NCI-H2107 (cell line): ENCODE data around the gene IZUMO2.
"Not testable (repeated sequence)": the region's sequence is repeated elsewhere in the genome, so short reads cannot be mapped to it uniquely, and the experiment has no call there.

Experiments used
- DNase-seq: peaks from one replicate; lab custom pipeline; 2025; lab: John Stamatoyannopoulos, UW

Gene IZUMO2

GRCh38 chr19:50184196-50184595, 21.1 kb upstream of the IZUMO2 start:
- DNase-seq = no peak

DNA sequence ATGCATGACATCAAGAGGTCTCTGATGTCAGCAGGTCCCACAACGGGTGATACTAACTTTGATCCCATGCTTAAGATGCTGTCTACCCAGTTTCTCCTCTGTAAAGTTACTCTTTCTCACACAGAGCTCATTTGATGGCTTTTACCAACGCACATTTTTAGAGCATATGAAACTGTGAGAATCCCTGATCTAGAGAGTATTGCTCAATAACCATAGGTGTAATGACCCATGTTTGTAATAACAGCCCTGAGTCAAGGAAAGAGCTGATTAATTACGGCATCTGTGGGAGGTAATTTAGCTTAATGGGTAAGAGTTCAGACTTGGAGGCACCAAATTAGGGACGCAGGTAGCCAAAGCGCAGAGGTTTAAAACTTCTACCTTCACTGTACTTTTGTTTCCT, 18.0 kb upstream of the IZUMO2 start:
- no peak for DNase-seq

- DNase-seq = no peak
Measured at GRCh38 chr19:50178859-50179537, 15.9 kb upstream of the IZUMO2 start.

DNA sequence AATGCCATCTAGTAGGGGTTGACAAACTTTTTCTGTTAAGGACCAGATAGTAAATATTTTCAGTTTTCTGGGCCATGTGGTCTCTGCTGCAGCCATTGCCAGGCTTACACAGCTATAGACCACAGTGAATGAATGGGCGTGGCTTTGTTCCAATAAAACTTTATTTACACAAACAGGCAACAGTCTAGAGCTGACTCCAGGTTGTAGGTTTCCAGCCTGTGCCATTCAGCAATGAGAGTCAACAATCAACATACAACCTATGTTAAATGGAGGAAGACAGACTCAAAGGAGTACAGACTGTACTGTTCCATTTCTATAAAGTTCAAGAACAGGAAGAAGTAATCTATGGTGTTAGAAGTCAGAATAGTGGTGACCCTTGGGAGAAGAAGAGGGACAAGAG, 15.2 kb upstream of the IZUMO2 start:
- DNase-seq = no peak

DNA sequence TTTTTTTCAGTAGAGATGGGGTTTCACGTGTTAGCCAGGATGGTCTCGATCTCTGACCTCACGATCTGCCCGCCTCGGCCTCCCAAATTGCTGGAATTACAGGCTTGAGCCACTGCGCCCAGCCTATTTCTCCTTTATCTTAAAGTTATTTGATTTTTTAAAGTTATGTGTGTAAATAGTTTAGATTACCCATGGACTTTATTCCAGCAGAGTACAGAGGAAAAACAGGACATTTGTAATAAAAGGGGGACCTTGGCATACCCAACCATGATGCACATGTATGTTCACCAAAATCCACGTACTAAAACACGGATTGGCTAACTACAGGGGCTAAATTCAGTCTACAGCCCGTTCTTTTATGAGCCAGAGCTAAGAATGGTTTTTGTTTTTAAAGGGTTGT, 13.7 kb upstream of the IZUMO2 start:
- no peak for DNase-seq

DNA sequence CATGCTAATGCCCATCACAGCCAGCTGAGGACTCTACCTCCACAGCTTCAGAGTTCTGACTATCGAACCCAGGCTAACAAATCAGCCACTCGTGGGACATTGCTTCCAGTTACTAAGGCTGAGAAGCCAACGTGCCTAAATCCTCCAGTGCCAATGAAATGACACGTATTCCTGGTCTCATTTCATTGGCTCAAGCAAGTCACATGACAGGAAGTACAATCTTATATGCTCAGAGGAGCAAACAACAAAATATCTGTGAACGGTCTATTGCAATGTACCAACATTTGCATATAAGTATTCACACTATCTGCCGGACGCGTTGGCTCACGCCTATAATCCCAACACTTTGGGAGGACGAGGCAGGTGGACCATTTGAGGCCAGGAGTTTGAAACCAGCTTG, 12.8 kb upstream of the IZUMO2 start:
- DNase-seq = no peak

GRCh38 chr19:50174100-50174793, 11.2 kb upstream of the IZUMO2 start:
- no peak for DNase-seq

DNA sequence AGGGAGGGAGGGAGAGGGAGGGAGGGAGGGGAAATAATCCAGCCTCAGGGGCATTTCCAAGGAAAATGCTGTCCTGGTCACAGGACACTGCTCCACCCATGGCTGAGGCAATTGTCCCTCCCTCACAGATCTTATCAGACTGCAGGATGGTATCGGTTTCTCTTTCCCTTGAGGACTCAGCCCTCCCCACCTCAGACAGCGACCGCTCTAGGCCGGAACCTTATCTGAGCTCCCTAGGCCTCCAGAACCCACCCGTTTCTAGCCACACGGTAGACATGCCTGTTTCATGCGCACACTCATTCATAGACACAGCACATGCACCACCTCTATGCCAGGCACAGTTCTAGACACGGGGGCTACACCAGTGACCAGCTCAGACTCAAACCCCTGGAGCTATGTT, 10.0 kb upstream of the IZUMO2 start:
- DNase-seq = no peak

DNA sequence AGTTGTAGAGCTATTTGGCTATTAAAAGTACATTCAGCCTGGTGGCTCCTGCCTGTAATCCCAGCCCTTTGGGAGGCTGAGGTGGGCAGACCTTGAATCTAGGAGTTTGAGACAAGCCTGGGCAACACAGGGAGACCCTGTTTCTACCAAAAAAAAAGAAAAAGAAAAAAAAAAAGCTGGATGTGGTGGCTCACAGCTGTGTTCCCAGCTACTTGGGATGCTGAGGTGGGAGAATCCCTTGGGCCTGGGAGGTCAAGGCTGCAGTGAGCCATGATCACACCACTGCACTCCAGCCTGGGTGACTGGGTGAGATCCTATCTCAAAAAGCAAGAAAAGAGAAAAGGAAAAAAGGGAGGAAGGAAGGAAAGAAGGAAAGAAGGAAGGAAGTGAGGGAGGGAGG, 9.6 kb upstream of the IZUMO2 start:
- DNase-seq = no peak

GRCh38 chr19:50171752-50172151, 8.7 kb upstream of the IZUMO2 start:
- no peak for DNase-seq

DNA sequence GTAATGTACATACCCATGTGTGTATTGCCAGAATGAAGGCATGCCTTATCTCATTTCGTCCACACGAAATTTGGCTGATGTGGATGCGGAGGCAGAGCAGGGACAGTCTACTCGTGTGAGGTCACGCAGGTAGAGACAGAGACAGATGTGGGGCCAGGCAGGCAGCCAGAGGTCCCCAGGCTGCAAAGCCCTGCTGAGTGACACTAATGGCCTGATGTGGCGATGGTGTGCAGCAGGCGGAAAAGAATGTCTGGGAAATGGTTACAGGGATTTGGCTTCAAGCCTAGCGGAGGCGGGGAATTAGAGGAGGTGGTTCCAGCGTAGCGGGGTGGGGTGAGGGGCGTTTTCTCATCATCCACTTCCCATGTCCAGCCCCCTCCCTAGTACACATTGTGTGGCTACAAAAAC, 4.2 kb upstream of the IZUMO2 start:
- peak; percentile 9 for DNase-seq

GRCh38 chr19:50159078-50159477, 4.0 kb downstream of the IZUMO2 start:
- DNase-seq = no peak

DNA sequence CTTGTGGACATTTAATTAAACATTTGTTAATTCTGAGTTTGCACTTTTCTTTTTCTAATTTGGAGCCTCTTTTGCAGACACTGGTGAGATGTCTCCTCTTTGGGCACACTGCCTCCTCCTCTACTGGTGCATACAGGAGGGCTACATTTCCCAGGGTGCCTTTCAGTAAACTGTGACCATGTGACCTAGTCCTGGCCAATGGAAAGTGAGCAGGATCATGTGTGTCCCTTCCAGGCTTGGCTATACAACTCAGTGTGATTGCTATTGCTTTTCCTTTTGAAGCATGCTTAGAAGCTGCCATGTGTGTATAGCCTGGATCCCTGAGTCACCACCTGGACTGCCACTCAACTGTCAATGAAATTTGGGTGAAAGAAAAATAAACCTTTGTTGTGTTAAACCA, 4.5 kb downstream of the IZUMO2 start:
- DNase-seq = no peak

DNA sequence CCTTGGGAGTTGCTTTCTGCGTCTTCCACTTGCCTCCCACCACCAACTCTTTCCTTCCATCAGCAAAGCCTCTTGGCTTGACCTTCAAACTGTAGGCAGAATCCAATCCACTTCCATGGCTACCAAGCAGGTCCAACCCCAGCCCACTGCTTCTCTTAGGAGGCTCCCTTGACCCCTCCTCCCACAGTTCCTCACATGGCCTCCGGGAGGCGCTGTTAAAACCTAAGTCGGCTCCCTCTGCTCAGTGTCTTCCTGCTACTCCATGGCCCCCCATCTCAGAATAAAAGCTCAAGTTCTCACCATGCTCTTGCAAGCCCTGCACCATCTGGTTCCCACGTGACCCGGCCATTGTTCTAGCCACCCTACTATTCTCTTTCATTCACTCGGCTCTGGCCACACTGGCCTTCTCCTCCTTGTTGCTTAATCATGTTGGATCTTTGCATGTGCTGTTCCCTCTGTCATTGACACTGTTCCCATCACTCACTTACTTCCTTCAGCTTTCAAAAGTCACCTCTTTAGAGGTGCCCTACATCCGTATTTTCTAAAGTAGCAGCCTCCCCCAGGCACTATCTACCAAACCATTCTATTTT, 7.5 kb downstream of the IZUMO2 start:
- DNase-seq = no peak

DNA sequence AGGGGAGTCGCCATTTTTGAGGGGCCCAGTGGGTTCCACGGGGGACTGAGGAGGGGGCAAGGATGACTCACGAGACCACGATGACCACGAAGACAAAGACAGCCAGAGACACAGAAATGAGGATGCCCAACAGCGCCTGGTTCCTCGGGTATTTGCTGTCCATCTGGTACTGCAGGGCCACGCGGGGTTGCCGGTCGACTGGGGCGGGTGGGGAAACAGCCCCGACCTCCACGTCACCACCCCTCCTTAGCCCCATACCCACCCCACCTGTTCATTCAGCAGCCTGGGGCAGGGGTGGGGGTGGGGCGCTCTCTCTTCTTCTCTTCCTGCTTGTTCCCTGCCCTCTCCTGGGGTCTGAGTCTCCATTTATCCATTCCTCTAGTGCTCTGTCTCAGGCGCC, 8.6 kb downstream of the IZUMO2 start:
- no peak for DNase-seq

DNA sequence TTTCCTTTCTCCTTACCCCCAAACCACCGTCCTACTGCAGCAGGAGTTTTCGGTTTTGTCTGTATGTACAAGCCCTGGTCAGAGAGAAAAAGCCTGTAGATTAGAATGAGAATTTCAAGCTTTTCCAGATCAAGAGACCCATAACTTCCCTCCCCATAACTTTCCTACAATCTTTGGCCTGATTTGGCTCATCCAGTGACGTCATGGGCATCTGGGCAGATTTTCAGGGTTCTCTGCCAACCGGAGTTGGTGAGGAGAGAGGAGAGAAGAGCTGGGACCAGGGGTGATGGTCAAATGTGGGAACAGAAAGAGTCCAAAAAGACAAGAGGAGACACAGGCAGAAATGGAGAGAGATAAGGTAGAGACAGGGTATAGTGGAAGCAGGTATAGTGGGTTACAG, 10.5 kb downstream of the IZUMO2 start:
- DNase-seq = no peak

DNA sequence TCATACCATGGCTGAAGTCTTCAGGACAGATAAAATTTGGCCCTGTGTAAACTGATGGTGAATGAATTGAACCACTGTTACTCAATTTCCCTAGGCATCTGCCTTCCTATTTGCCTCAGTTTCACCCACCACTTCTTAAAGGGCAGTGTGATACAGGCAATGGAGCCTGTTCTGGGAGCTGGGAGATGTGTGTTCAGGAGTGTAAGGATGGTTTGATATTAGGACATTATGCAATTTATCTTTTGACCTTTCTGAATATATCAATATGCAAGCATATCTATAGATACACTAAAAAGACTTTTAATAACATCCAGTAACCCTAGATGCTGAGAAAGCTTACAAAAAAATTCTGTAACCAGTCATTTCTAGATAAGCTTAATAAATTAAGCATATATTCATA, 14.6 kb downstream of the IZUMO2 start:
- DNase-seq = no peak

- peak; percentile 58 for DNase-seq
Measured at GRCh38 chr19:50147462-50148423, 15.3 kb downstream of the IZUMO2 start.

GRCh38 chr19:50141921-50142320, 21.2 kb downstream of the IZUMO2 start:
- not testable (repeated sequence) for DNase-seq

- not testable (repeated sequence) for DNase-seq
Measured at GRCh38 chr19:50140118-50140845, 22.8 kb downstream of the IZUMO2 start.

GRCh38 chr19:50136603-50137365, 26.3 kb downstream of the IZUMO2 start:
- not testable (repeated sequence) for DNase-seq
